Measurements from ENCODE around the gene NT5C1B.

NT5C1B gene

DNA sequence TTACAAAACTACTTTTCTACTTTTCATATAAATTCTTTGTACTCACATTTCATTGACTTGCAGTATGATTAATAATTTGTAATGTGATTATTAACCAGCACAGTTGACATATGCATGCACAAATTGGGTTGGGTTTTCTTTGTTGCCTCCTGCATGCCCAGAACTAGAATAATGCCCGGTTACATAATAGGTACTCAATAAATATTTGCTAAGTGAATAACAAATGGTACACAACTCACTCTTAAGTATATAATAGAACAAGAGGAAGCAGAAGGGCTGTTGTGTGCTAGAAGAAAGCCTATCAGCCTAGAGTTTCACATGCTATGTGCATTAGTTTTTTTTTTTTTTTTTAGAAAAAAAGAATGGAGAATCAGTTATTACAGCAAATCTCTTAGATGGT, 38.2 kb downstream of the NT5C1B start:
- ATAC-seq (replicated peaks) (no peak), DNase-seq (no peak)
- Mint-ChIP-seq H3K9me3 (no peaks in the 10 kb centered on the region), H3K4me1 (peaks cover 19 to 54% of the 10 kb centered on the region in 2 donors), H3K36me3 (peaks cover 7 to 19% of the 10 kb centered on the region in 2 donors), H3K27ac (no peak overlapping the region), H3K27me3 (no peaks in the 10 kb centered on the region), H3K4me3 (no peak overlapping the region)

DNA sequence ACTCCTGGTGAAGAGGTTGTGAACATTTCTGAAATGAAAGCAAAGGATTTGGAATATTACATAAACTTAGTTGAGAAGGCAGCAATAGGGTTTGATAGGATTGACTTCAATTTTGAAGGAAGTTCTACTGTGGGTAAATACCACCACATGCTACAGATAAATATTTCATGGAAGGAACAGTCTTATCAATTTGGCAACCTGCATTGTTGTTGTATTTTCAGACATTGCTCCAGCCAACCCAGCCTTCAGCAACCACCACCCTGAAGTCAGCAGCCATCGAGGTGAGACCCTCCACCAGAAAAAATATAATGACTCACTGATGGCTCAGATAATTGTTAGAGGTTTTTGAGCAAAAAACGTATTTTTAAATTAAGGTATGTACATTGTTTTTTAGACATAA, 38.9 kb downstream of the NT5C1B start:
- no peak overlapping the region for H3K4me3 Mint-ChIP-seq
- DNase-seq (no peak), ATAC-seq (replicated peaks) (no peak)
- no peaks in the 10 kb centered on the region for H3K27me3 Mint-ChIP-seq
- no peak overlapping the region for H3K27ac Mint-ChIP-seq
- peaks cover 19 to 56% of the 10 kb centered on the region in 2 donors for H3K4me1 Mint-ChIP-seq
- H3K9me3 Mint-ChIP-seq, result no peaks in the 10 kb centered on the region
- peaks cover 6 to 17% of the 10 kb centered on the region in 2 donors for H3K36me3 Mint-ChIP-seq

DNA sequence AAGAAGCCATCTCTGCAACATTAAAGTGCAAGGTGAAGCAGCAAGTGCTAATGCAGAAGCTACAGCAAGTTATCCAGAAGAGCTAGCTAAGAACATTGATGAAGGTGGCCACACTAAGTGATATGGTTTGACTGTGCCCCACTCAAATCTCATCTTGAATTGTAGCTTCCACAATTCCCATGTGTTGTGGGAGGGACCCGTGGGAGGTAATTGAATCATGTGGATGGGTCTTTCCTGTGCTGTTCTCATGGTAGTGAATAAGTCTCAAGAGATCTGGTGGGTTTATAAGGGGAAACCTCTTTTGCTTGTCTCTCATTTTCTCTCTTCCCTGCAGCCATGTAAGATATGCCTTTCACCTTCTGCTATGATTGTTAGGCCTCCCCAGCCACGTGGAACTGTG, 40.3 kb downstream of the NT5C1B start:
- Mint-ChIP-seq H3K27ac (no peak overlapping the region), H3K27me3 (no peaks in the 10 kb centered on the region), H3K4me1 (peaks cover 18 to 49% of the 10 kb centered on the region in 2 donors), H3K9me3 (no peaks in the 10 kb centered on the region), H3K36me3 (peaks cover 0 to 7% of the 10 kb centered on the region in 2 donors), H3K4me3 (no peak overlapping the region)
- no peak for DNase-seq
- ATAC-seq (replicated peaks), result no peak

DNA sequence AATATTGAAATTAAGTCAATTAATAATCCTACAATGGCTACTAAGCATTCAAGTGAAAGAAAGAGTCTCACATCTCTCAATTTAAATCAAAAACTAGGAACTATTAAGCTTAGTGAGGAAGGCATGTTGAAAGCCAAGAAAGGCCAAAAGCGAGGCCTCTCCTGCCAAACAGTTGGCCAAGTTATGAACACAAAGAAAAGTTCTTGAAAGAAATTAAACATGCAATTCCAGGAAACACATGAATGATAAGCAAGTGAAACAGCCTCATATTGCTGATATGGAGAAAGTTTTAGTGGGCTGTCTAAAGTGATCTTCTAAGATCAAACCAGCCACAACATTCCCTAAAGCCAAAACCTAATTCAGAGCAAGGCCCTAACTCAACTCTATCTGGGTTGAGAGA, 40.7 kb downstream of the NT5C1B start:
- Mint-ChIP-seq H3K4me1 (peaks cover 15 to 46% of the 10 kb centered on the region in 2 donors), H3K27ac (no peak overlapping the region), H3K27me3 (no peaks in the 10 kb centered on the region), H3K36me3 (peaks cover 0 to 7% of the 10 kb centered on the region in 2 donors), H3K4me3 (no peak overlapping the region), H3K9me3 (no peaks in the 10 kb centered on the region)
- DNase-seq, result no peak
- no peak for ATAC-seq (replicated peaks)

DNA sequence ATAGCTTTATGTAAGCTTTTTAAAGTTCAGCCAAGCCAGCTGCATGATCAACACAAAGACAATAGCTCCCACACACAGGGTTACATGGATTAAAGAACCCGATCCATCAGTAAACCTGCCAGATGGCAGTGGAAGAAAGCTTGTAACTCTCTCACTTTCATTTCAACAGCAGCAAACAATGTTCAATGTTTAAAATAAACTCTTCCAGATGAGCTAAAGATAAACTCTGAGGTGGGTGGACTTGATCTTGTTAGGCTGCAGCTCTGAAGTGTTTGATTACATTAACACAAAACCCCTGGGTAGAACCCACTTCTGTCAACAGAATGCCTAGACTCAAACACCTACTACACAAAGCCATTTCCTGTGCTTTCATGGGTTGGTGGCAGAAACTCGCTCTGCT, 42.8 kb downstream of the NT5C1B start:
- Mint-ChIP-seq H3K9me3 (no peaks in the 10 kb centered on the region), H3K4me1 (peaks cover 12 to 27% of the 10 kb centered on the region in 2 donors), H3K27me3 (no peaks in the 10 kb centered on the region), H3K36me3 (peaks cover 3 to 12% of the 10 kb centered on the region in 2 donors), H3K4me3 (no peak overlapping the region), H3K27ac (no peak overlapping the region)
- DNase-seq (no peak), ATAC-seq (replicated peaks) (no peak)

DNA sequence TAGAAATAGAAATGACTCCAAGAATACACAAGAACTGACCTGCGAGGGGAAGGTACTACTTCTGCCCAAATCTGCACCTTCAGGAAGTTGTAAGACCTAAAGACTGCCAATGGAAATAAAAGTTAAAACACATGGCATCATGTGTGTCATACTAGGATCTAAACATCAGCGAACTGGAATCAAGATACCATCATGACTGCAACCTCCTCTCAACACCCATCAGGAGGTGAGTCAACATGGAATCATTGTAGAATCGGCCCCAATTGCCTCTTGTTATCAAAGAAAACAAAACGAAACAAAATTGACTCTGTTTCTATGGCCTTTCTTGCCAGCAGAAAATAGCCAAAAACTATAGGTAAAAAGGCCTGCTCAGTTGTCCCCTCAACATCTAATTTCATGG, 44.0 kb downstream of the NT5C1B start:
- no peak for ATAC-seq (replicated peaks)
- peaks cover 9 to 17% of the 10 kb centered on the region in 2 donors for H3K36me3 Mint-ChIP-seq
- H3K27ac Mint-ChIP-seq, result no peak overlapping the region
- no peaks in the 10 kb centered on the region for H3K27me3 Mint-ChIP-seq
- H3K4me1 Mint-ChIP-seq, result peaks cover 11 to 20% of the 10 kb centered on the region in 2 donors
- peaks cover 4 to 6% of the 10 kb centered on the region in 2 donors for H3K9me3 Mint-ChIP-seq
- no peak for DNase-seq
- H3K4me3 Mint-ChIP-seq, result no peak overlapping the region

DNA sequence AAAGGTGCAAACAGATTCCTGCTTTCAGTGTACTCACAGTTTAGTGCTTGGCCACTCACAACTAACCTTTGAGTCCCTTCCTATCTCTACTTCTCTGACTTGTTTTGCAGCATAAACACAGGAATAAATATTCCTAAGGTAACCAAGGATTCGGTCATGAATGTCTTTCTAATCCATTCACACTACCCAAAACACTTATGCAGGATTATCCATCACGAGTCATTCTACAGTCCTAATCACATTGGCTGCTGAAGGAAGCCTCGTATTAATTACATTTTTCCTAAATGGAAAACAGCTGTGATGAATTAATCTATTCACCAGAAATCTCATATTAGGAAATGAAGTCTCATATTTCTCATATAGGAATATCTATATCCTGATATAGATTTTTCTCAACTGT, 45.2 kb downstream of the NT5C1B start:
- ATAC-seq (replicated peaks), result no peak
- H3K4me1 Mint-ChIP-seq, result peaks cover 8 to 12% of the 10 kb centered on the region in 2 donors
- DNase-seq, result no peak
- H3K27me3 Mint-ChIP-seq, result no peaks in the 10 kb centered on the region
- H3K9me3 Mint-ChIP-seq, result peaks cover 4 to 6% of the 10 kb centered on the region in 2 donors
- H3K27ac Mint-ChIP-seq, result no peak overlapping the region
- H3K4me3 Mint-ChIP-seq, result no peak overlapping the region
- peaks cover 9 to 12% of the 10 kb centered on the region in 2 donors for H3K36me3 Mint-ChIP-seq

DNA sequence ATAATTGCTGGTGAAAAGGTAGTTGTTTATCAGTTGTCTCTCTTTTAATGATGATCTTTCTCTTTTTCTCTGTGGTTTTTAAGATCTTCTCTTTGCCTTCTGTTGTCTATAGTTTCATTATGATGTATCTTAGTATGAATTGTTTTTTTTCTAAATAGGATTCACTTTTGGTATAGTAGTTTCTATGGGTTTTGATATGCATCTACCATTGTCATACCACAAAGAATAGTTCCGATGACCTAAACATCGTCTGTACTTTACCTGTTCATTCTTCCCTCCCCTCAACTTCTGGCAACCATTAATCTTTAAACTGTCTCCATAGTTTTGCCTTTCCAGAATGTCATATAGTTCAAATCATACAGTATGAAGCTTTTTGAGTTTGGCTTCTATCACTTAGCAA, 48.5 kb downstream of the NT5C1B start:
- no peak overlapping the region for H3K27ac Mint-ChIP-seq
- H3K36me3 Mint-ChIP-seq, result peaks cover 9 to 12% of the 10 kb centered on the region in 2 donors
- ATAC-seq (replicated peaks) (no peak), DNase-seq (no peak)
- H3K9me3 Mint-ChIP-seq, result peaks cover 4 to 6% of the 10 kb centered on the region in 2 donors
- peaks cover 2 to 9% of the 10 kb centered on the region in 2 donors for H3K27me3 Mint-ChIP-seq
- no peak overlapping the region for H3K4me3 Mint-ChIP-seq
- H3K4me1 Mint-ChIP-seq, result peaks cover 0 to 2% of the 10 kb centered on the region in 2 donors

DNA sequence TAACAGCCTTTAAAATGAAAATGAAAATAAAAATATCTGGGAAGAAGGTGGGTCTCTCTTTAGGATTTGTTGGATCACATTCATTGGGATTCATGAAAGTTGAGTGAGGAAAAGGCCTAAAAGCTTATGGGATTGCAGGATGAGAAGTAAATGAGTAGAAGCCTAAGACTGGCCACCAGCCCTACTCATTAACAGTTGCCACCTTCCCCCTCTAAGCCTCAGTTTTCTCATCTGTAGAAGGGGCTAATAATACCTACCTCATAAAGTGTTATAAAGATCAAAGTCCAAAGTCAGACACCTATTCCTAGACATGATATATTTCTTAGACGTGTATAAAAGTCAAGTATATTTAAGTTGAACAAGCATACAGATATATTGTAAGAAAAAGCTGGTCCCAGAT, 52.7 kb downstream of the NT5C1B start:
- peaks cover 4 to 6% of the 10 kb centered on the region in 2 donors for H3K9me3 Mint-ChIP-seq
- H3K36me3 Mint-ChIP-seq, result peaks cover 6 to 8% of the 10 kb centered on the region in 2 donors
- DNase-seq (no peak), ATAC-seq (replicated peaks) (no peak)
- H3K4me3 Mint-ChIP-seq, result no peak overlapping the region
- no peak overlapping the region for H3K27ac Mint-ChIP-seq
- H3K27me3 Mint-ChIP-seq, result peaks cover 10 to 31% of the 10 kb centered on the region in 2 donors
- no peaks in the 10 kb centered on the region for H3K4me1 Mint-ChIP-seq

DNA sequence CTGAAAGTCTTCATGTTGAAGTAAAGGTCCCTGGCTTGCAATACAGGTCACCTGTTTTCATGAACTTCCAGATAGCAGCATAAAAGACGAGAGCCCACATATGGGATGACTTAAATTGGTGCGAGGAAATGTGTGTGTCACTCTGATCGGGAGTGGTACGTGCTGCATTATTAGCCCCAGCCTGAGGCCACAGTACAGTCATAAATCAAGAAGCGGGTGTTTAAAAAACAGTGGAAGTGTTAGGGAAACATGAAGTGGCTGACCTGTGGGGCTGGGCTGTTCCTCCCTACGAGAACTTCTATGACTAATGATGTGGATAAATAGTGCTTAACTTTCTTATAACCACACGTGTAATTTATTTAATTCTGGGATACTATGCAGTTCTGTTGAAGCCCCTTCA, 53.3 kb downstream of the NT5C1B start:
- Mint-ChIP-seq H3K27me3 (peaks cover 10 to 31% of the 10 kb centered on the region in 2 donors), H3K9me3 (peaks cover 4 to 5% of the 10 kb centered on the region in 2 donors), H3K27ac (no peak overlapping the region), H3K4me3 (no peak overlapping the region), H3K36me3 (peaks cover 4 to 5% of the 10 kb centered on the region in 2 donors), H3K4me1 (no peaks in the 10 kb centered on the region)
- no peak for DNase-seq
- ATAC-seq (replicated peaks), result no peak

DNA sequence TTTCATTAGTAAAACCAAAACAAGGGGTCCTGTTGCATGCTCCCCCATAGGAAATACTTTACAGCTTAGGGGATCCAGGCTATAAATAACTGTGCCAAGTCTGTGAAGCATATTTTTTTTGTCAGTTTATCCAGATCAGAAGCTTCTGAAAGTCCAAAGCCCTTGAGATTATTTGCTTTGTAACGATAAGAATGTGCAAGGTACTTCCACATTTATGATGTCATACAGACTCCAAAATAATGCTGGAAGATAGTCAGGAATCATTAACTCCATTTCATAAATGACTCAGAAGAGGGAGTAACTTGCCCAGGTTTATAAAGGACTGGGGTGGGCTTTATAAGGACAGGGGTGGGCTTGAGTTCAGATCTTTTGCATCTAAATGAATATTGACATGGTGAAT, 58.2 kb downstream of the NT5C1B start:
- ATAC-seq (replicated peaks) (no peak), DNase-seq (no peak)
- Mint-ChIP-seq H3K36me3 (no peaks in the 10 kb centered on the region), H3K27ac (no peak overlapping the region), H3K4me3 (no peak overlapping the region), H3K27me3 (peaks cover 13 to 24% of the 10 kb centered on the region in 2 donors), H3K4me1 (no peaks in the 10 kb centered on the region), H3K9me3 (no peaks in the 10 kb centered on the region)

DNA sequence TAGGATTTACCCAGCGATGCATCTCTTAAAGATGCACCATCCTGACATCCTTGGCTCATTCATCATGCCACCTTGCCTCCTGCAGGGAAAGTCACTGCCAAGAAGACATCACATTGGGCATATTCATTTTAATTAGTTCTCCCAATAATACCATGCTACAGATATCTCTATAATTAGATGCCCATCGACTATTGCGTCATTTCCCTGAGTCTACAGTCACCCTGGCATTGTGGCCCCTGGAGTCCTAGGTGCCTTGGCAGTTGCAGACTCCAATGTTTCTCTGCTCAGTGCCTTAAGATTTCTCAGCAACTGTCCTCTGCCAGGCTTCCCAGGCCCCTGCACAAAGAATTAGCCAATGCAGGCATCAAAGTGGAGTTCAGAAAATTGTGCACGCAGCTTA, 61.5 kb downstream of the NT5C1B start:
- DNase-seq (no peak), ATAC-seq (replicated peaks) (no peak)
- H3K27ac Mint-ChIP-seq, result no peak overlapping the region
- no peaks in the 10 kb centered on the region for H3K36me3 Mint-ChIP-seq
- H3K27me3 Mint-ChIP-seq, result peaks cover 3 to 14% of the 10 kb centered on the region in 2 donors
- H3K4me1 Mint-ChIP-seq, result no peaks in the 10 kb centered on the region
- H3K4me3 Mint-ChIP-seq, result no peak overlapping the region
- H3K9me3 Mint-ChIP-seq, result no peaks in the 10 kb centered on the region

DNA sequence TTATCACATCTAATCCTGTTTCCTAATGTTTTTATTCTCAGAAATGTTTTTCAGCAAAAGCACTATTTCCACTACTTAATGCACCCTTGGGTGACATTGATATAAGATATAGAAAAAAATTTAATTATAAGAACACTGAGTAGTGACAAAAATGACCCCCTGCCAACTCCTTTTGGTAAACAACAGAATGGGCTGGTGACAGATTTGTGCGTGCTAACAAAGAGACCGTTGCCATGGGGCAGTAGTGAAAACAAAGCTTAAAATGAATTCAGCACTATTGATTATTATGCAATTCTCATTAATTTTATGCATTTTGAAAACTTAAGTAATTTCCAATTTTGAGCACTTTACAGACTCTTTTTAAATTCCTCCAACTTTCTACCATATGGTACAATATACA, 62.0 kb downstream of the NT5C1B start:
- H3K27ac Mint-ChIP-seq, result no peak overlapping the region
- DNase-seq, result no peak
- no peaks in the 10 kb centered on the region for H3K9me3 Mint-ChIP-seq
- no peak overlapping the region for H3K4me3 Mint-ChIP-seq
- H3K36me3 Mint-ChIP-seq, result no peaks in the 10 kb centered on the region
- H3K27me3 Mint-ChIP-seq, result peaks cover 0 to 11% of the 10 kb centered on the region in 2 donors
- no peaks in the 10 kb centered on the region for H3K4me1 Mint-ChIP-seq
- ATAC-seq (replicated peaks), result no peak

DNA sequence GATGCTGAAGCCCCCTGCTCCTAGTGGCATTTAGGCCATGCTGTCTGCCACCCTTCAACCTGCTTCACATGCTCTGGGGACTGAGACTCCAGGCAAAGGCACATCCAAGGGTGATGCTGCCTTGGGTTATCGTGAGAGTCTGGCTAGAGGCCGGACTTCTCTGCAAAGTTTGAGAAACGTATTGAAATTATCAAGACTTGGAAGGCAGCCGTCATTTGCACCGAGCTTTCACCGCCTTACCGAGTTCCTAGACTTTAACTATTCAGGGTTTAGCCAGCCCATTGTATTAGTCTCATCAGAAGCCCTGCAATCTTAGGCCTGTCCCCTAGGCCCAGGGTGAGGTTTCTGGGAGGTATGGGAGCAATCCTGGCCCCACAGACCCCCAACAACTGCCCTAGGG, 62.9 kb downstream of the NT5C1B start:
- H3K27me3 Mint-ChIP-seq, result peaks cover 0 to 11% of the 10 kb centered on the region in 2 donors
- H3K27ac Mint-ChIP-seq, result no peak overlapping the region
- DNase-seq (no peak), ATAC-seq (replicated peaks) (no peak)
- no peaks in the 10 kb centered on the region for H3K4me1 Mint-ChIP-seq
- H3K9me3 Mint-ChIP-seq, result no peaks in the 10 kb centered on the region
- H3K4me3 Mint-ChIP-seq, result no peak overlapping the region
- no peaks in the 10 kb centered on the region for H3K36me3 Mint-ChIP-seq

DNA sequence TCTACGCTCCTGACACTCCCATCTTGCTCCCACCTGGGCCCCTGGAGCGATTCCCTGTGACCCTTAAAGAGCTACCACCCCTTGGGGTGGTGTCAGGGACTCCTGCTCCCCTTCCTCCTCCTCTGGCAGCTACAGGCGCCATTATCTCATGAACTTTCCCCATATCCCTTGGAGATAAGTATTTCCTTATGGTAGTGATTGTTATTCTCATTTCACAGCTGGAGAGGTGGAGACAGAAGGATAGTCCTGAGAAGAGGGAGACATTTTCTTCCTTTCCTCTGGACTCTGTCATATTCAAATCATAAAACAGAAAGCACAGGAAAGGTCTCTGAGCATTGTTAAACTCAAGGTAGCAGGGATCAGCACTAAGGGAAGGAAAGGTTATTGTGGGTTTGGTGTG, 63.5 kb downstream of the NT5C1B start:
- no peaks in the 10 kb centered on the region for H3K4me1 Mint-ChIP-seq
- no peak for DNase-seq
- H3K36me3 Mint-ChIP-seq, result no peaks in the 10 kb centered on the region
- no peak overlapping the region for H3K27ac Mint-ChIP-seq
- H3K27me3 Mint-ChIP-seq, result peaks cover 0 to 10% of the 10 kb centered on the region in 2 donors
- no peak for ATAC-seq (replicated peaks)
- H3K4me3 Mint-ChIP-seq, result no peak overlapping the region
- H3K9me3 Mint-ChIP-seq, result no peaks in the 10 kb centered on the region

DNA sequence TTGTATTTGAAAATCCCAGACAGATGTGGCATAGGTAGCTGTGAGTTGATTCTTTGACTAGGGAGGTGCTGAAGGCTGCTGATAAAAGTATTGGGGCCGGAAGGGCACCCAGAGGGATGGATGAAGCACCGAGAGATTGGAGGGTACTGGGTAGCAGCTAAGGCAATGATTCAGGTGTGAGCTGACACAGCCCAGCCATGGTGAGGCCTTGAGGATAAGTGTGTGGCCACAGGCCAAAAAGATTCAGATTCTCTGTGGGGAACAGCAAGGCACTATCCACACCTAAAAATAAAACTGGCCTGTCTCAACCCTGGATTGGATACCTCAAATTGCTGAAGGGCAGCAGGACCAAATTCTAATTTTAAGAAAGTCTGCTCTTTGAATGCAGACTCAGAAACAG, 64.1 kb downstream of the NT5C1B start:
- Mint-ChIP-seq H3K27me3 (peaks cover 0 to 7% of the 10 kb centered on the region in 2 donors), H3K27ac (no peak overlapping the region), H3K36me3 (no peaks in the 10 kb centered on the region), H3K4me1 (no peaks in the 10 kb centered on the region), H3K9me3 (no peaks in the 10 kb centered on the region), H3K4me3 (no peak overlapping the region)
- no peak for DNase-seq
- no peak for ATAC-seq (replicated peaks)

Data from stimulated activated naive B cell treated with anti-CD40 and anti-IgM and Interleukin-4, amounts not matched to agents 10 μg/mL and 1 μg/mL and 100 μg/mL, for 72 hours (primary cell).